ENCODE results near the gene LMX1A. TPM values are rescaled to one million over a fixed set of nuclear protein-coding genes. Genes with fewer than 3 reads are reported as not detected.

LMX1A gene
- total and polyA plus RNA-seq, 9 of the 15 experiments (the other 6 are each of a cell fraction or from before 2014, with no cell fraction given) = not detected

GRCh38 chr1:165387505-165387904 lies 31.0 kb upstream of the LMX1A start:
- Histone ChIP-seq H3K79me2 (ENCODE audit: control insufficient read depth, insufficient read depth, low read length) (no peaks in the 10 kb centered on the region), H3K4me2 (ENCODE audit: insufficient read depth, low read length) (no peak overlapping the region), H3K9ac (ENCODE audit: insufficient read depth in 1 of 2, low read depth in 2 of 2, low read length in 2 of 2) (no peak overlapping the region), H3K27ac (ENCODE audit: extremely low read depth, low read depth, low read length) (no peak overlapping the region), H3K9me3 (replicated peaks; ENCODE audit: control insufficient read depth, insufficient read depth, low read depth, low read length) (no peaks in the 10 kb centered on the region), H2AFZ (ENCODE audit: low read depth, low read length) (no peak overlapping the region), H3K36me3 (ENCODE audit: control insufficient read depth, insufficient read depth, low read length) (no peaks in the 10 kb centered on the region), H4K20me1 (replicated peaks; ENCODE audit: control insufficient read depth, insufficient read depth, low read length) (no peaks in the 10 kb centered on the region; the same call in 1 of the 2 replicates), H3K27me3 (ENCODE audit: control insufficient read depth in 2 of 2, insufficient read depth in 2 of 2, low read length in 2 of 2) (peaks cover 3 to 7% of the 10 kb centered on the region in 2 experiments; a peak in 4 of 5 replicates), H3K4me3 (no peak overlapping the region), H3K4me1 (replicated peaks in 1 of 2; ENCODE audit: control insufficient read depth in 2 of 2, insufficient read depth in 2 of 2, low read length in 2 of 2) (no peaks in the 10 kb centered on the region), H3K9me1 (ENCODE audit: control insufficient read depth, insufficient read depth, low read length) (no peaks in the 10 kb centered on the region)
- FAIRE-seq = no peak
- in situ Hi-C loops (cut with MboI) = no loop called here
- ChIA-PET POLR2A (no interaction called here), CTCF (ENCODE audit: low intra/inter-chr PET ratio) (no interaction called here)
- DNase-seq (ENCODE audit: extremely low read depth in 1 of 4, low spot score in 3 of 4) = no peak
- intact Hi-C loops (cut with micrococcal nuclease) = no loop called here
- WGBS (ENCODE audit: insufficient coverage, low coverage, missing lambda C conversion rate) = 0% methylated on average over 2 of the region's 2 CpGs
- no peak for ATAC-seq
- no TSS peak for BruUV-seq (replicated peaks)
- TF ChIP-seq ZNF740 (CRISPR knock-in tag; IDR thresholded peaks at IDR 0.05) = no peak
- TF ChIP-seq ZNF740 (tag; IDR thresholded peaks at IDR 0.05) = no peak
- no peak for TF ChIP-seq RBM39 (optimal IDR thresholded peaks at IDR 0.05; ENCODE audit: low read depth, low read length)
- no peak for TF ChIP-seq MGA (IDR thresholded peaks at IDR 0.05)
- no peak for TF ChIP-seq BCL6 (CRISPR knock-in tag; IDR thresholded peaks at IDR 0.05)
- no peak for TF ChIP-seq ZNF561 (CRISPR knock-in tag; conservative IDR thresholded peaks at IDR 0.05)
- TF ChIP-seq ELF4 (CRISPR knock-in tag; IDR thresholded peaks at IDR 0.05) = no peak
- TF ChIP-seq ZNF274 (IDR thresholded peaks at IDR 0.05; ENCODE audit: borderline replicate concordance, low read depth, low read length) = no peak
- no peak for TF ChIP-seq ARNT (IDR thresholded peaks at IDR 0.05)
- no peak for TF ChIP-seq ZNF830 (CRISPR knock-in tag; IDR thresholded peaks at IDR 0.05)
- TF ChIP-seq SIN3A (IDR thresholded peaks at IDR 0.05; ENCODE audit: borderline replicate concordance in 2 of 2, control insufficient read depth in 1 of 2, low read depth in 2 of 2, low read length in 2 of 2) = no peak
- no peak for TF ChIP-seq WHSC1 (IDR thresholded peaks at IDR 0.05; ENCODE audit: low read length)
- no peak for TF ChIP-seq ZFPM2 (CRISPR knock-in tag; IDR thresholded peaks at IDR 0.05)
